ENCODE results near the gene CORO7. TPM values are rescaled to one million over a fixed set of nuclear protein-coding genes. Genes with fewer than 3 reads are reported as not detected.

Gene CORO7
- polyA plus RNA-seq, 3 donors, result 44.7 to 181 (median 68.4) TPM

GRCh38 chr16:4380119-4381063, 36.0 kb downstream of the CORO7 start:
- WGBS (ENCODE audit: insufficient coverage), result 94% methylated on average over 25 of the region's 26 CpGs
- Histone ChIP-seq H3K4me1 (ENCODE audit: control insufficient read depth in 1 of 2, insufficient read depth in 2 of 2, low read length in 2 of 2) (no peaks in the 10 kb centered on the region), H3K9ac (ENCODE audit: insufficient read depth, low read length, poor library complexity, severe bottlenecking) (no peak overlapping the region), H3K4me2 (replicated peaks; ENCODE audit: extremely low read depth, low read length, poor library complexity, severe bottlenecking) (no peak overlapping the region), H3K79me2 (ENCODE audit: insufficient read depth, low read length) (peaks cover 7% of the 10 kb centered on the region), H3K36me3 (replicated peaks in 1 of 2; ENCODE audit: control insufficient read depth in 1 of 2, insufficient read depth in 2 of 2, low read length in 2 of 2) (peaks cover 73 to 76% of the 10 kb centered on the region in 2 donors), H3K4me3 (replicated peaks in 1 of 3; ENCODE audit: low read depth in 2 of 3, low read length in 3 of 3) (no peak overlapping the region), H4K20me1 (ENCODE audit: insufficient read depth, low read length) (peaks cover 97% of the 10 kb centered on the region), H2AFZ (ENCODE audit: insufficient read depth, low read depth, low read length, poor library complexity, severe bottlenecking) (no peak overlapping the region), H3K27ac (ENCODE audit: low read depth in 1 of 2, low read length in 2 of 2) (no peak overlapping the region), H3K27me3 (ENCODE audit: control insufficient read depth in 2 of 2, insufficient read depth in 2 of 2, low read length in 2 of 2) (no peaks in the 10 kb centered on the region), H3K9me3 (replicated peaks in 1 of 2; ENCODE audit: control insufficient read depth in 1 of 2, insufficient read depth in 1 of 2, low read length in 2 of 2) (no peaks in the 10 kb centered on the region)
- intact Hi-C loops (cut with micrococcal nuclease), result no loop called here
- H3K27me3 Mint-ChIP-seq (ENCODE audit: low read depth in 3 of 3), result peaks cover 0 to 2% (median 0%) of the 10 kb centered on the region in 3 donors
- peak overlapping the region in 1 of 7 donors; percentile 16 for H3K27ac Mint-ChIP-seq
- no peak for TF ChIP-seq CTCF (IDR thresholded peaks at IDR 0.05)
- no peak for DNase-seq
- peaks cover 28 to 70% of the 10 kb centered on the region in 2 donors for H3K36me3 Mint-ChIP-seq
- no peak overlapping the region for H3K4me3 Mint-ChIP-seq
- peaks cover 10% of the 10 kb centered on the region for H3K4me1 Mint-ChIP-seq
- H3K9me3 Mint-ChIP-seq, result no peaks in the 10 kb centered on the region

- H3K9ac ChIP-seq (ENCODE audit: insufficient read depth, low read length, poor library complexity, severe bottlenecking), result no peak overlapping the region
- H3K9me3 Mint-ChIP-seq, result no peaks in the 10 kb centered on the region
- TF ChIP-seq CTCF (IDR thresholded peaks at IDR 0.05), result no peak
- H3K79me2 ChIP-seq (ENCODE audit: insufficient read depth, low read length), result peaks cover 7% of the 10 kb centered on the region
- peaks cover 12% of the 10 kb centered on the region for H3K4me1 Mint-ChIP-seq
- peaks cover 63% of the 10 kb centered on the region in 2 donors for H3K36me3 ChIP-seq (replicated peaks in 1 of 2; ENCODE audit: control insufficient read depth in 1 of 2, insufficient read depth in 2 of 2, low read length in 2 of 2)
- H3K27me3 Mint-ChIP-seq (ENCODE audit: low read depth in 3 of 3), result peaks cover 0 to 2% (median 2%) of the 10 kb centered on the region in 3 donors
- no peak overlapping the region for H3K4me3 ChIP-seq (replicated peaks in 1 of 3; ENCODE audit: low read depth in 2 of 3, low read length in 3 of 3)
- H3K27me3 ChIP-seq (ENCODE audit: control insufficient read depth in 2 of 2, insufficient read depth in 2 of 2, low read length in 2 of 2), result no peaks in the 10 kb centered on the region
- no peak for DNase-seq
- H3K4me3 Mint-ChIP-seq, result no peak overlapping the region
- peak overlapping the region in 1 of 7 donors; percentile 45 for H3K27ac Mint-ChIP-seq
- no peaks in the 10 kb centered on the region for H3K4me1 ChIP-seq (ENCODE audit: control insufficient read depth in 1 of 2, insufficient read depth in 2 of 2, low read length in 2 of 2)
- 96% methylated on average over 18 of the region's 21 CpGs for WGBS (ENCODE audit: insufficient coverage)
- no peak overlapping the region for H3K4me2 ChIP-seq (replicated peaks; ENCODE audit: extremely low read depth, low read length, poor library complexity, severe bottlenecking)
- peaks cover 22 to 62% of the 10 kb centered on the region in 2 donors for H3K36me3 Mint-ChIP-seq
- peaks cover 97% of the 10 kb centered on the region for H4K20me1 ChIP-seq (ENCODE audit: insufficient read depth, low read length)
- intact Hi-C loops (cut with micrococcal nuclease), result no loop called here
- no peak overlapping the region for H2AFZ ChIP-seq (ENCODE audit: insufficient read depth, low read depth, low read length, poor library complexity, severe bottlenecking)
- no peaks in the 10 kb centered on the region for H3K9me3 ChIP-seq (replicated peaks in 1 of 2; ENCODE audit: control insufficient read depth in 1 of 2, insufficient read depth in 1 of 2, low read length in 2 of 2)
- H3K27ac ChIP-seq (ENCODE audit: low read depth in 1 of 2, low read length in 2 of 2), result no peak overlapping the region
Measured at GRCh38 chr16:4378999-4379690, 37.3 kb downstream of the CORO7 start.

Data from CD14-positive monocyte (primary cell).